ENCODE results near the gene MX1. TPM values are rescaled to one million over a fixed set of nuclear protein-coding genes. Genes with fewer than 3 reads are reported as not detected.

MX1 gene
- total RNA-seq, 1 donor from 2014 or later = 10.5 TPM

GRCh38 chr21:41428847-41429246, 2.8 kb downstream of the MX1 start:
- DNase-seq (no peak), ATAC-seq (ENCODE audit: poor library complexity) (no peak)
- intact Hi-C loops (cut with DNase I) = no loop called here

GRCh38 chr21:41429305-41429704, 3.3 kb downstream of the MX1 start:
- DNase-seq (no peak), ATAC-seq (ENCODE audit: poor library complexity) (no peak)
- intact Hi-C loops (cut with DNase I) = no loop called here

DNA sequence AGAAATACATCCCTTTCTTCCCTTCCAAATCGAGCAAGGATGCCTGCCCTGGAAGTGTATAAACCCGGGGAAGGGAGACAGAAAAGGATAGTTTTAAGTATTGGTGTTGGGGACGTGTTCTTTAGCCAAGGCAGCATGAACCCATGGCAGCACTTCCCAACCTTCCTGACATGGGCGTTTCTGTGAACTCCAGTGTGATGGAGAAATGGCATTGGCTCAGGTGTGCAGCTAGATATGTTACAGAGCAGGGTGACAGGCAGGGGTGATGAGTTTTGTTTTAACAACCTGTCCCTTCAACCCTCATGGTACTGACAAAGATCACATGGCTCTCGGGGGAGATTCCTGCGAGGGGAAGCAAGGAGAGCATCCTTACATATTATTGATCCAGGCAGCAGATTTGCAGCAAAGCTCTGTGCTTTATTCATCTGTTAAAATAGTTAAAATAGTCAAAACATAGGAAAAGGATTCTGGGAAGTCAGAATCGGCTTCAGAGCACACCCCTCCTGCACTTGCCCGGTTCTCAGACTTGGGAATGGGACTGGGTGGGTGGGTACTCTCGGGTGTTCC, 4.0 kb downstream of the MX1 start:
- no peak for ATAC-seq (ENCODE audit: poor library complexity)
- intact Hi-C loops (cut with DNase I) = no loop called here

GRCh38 chr21:41431788-41432548, 5.9 kb downstream of the MX1 start:
- DNase-seq (no peak), ATAC-seq (ENCODE audit: poor library complexity) (no peak)
- intact Hi-C loops (cut with DNase I) = no loop called here

More for the DNA sequence above, 4.0 kb downstream of the MX1 start:
- no peak for DNase-seq

GRCh38 chr21:41432562-41433460, 6.8 kb downstream of the MX1 start:
- intact Hi-C loops (cut with DNase I) = no loop called here
- no peak for ATAC-seq (ENCODE audit: poor library complexity)
- DNase-seq = no peak

DNA sequence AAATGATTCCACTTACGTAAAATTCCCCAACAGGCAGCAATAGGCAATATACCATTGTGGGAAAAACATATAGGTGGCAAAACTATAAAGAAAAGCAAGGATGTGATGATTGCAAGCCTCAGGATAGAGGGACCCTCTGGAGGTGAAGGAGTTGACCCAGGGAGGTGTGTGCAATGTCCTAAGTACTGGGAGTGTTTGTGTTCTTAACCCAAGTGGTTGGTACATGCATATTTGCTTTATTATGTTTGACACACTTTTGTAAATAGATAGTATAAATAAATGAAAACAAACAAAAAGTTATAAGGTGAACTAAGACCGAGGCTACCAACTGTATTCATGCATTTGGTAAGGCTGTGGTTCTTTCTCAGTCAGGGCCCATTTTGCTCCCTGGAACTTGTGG, 7.5 kb downstream of the MX1 start:
- DNase-seq (no peak), ATAC-seq (ENCODE audit: poor library complexity) (no peak)
- intact Hi-C loops (cut with DNase I) = no loop called here

DNA sequence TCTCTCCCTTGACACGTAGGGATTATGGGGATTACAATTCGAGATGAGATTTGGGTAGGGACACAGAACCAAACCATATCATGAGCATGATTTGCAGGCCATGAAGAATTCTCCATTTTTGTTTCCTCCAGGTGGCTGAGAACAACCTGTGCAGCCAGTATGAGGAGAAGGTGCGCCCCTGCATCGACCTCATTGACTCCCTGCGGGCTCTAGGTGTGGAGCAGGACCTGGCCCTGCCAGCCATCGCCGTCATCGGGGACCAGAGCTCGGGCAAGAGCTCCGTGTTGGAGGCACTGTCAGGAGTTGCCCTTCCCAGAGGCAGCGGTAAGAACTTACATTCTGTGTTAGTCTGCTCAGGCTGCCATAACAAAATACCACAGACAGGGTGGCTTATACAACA, 9.7 kb downstream of the MX1 start:
- DNase-seq = no peak
- intact Hi-C loops (cut with DNase I) = no loop called here
- ATAC-seq (ENCODE audit: poor library complexity) = no peak

GRCh38 chr21:41437729-41438128, 11.7 kb downstream of the MX1 start:
- DNase-seq (no peak), ATAC-seq (ENCODE audit: poor library complexity) (no peak)
- intact Hi-C loops (cut with DNase I) = no loop called here

- intact Hi-C loops (cut with DNase I) = no loop called here
- ATAC-seq (ENCODE audit: poor library complexity) (no peak), DNase-seq (no peak)
These were observed 12.5 kb downstream of the MX1 start for GRCh38 chr21:41438425-41439113.

DNA sequence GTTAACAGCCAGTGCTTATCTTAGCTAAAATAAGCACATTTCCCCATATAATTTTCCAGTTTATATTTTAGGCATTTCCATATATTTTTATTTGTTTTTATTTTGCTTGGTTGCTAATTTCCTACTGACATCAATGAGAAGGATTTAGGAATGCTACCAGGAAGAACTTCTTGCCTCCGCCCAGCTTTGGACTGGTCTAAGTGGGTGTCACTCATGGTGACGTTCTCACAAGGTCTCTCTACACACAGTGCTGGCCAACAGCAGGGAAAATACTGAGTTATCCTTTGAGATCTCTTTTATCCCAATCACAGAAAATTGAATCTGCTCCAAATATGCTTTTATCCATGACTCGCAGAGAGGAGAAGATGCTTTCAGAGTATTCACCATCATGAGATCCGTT, 13.2 kb downstream of the MX1 start:
- ATAC-seq (ENCODE audit: poor library complexity) = no peak
- no peak for DNase-seq
- intact Hi-C loops (cut with DNase I) = no loop called here

DNA sequence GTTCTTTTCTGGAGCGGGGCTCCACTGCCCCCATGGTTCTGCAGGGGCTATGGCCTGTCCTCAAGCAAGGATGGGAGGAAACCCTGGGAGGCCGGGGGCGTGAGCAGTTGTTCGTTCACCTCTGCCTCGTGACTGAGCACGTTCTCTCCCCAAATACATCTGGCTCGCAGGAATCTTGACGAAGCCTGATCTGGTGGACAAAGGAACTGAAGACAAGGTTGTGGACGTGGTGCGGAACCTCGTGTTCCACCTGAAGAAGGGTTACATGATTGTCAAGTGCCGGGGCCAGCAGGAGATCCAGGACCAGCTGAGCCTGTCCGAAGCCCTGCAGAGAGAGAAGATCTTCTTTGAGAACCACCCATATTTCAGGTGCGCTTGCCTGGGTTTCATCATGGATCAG, 15.5 kb downstream of the MX1 start:
- DNase-seq (no peak), ATAC-seq (ENCODE audit: poor library complexity) (no peak)
- intact Hi-C loops (cut with DNase I) = no loop called here

GRCh38 chr21:41442481-41443186, 16.6 kb downstream of the MX1 start:
- intact Hi-C loops (cut with DNase I) = no loop called here
- DNase-seq = no peak
- no peak for ATAC-seq (ENCODE audit: poor library complexity)

DNA sequence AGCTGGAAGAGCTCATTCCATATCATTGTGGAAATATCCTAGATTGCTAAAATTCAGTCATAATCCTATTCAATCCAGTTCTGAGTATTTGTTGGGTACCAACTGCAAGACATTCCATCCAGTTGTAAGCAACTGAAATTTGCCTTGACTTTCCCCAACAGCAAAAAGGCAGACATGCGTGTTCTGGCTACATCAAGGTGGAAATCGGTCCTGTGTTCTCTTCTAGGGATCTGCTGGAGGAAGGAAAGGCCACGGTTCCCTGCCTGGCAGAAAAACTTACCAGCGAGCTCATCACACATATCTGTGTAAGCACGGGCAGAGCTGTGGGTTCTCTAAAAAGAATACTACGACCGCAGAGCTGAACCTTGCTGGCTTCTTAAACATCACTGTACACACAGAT, 17.5 kb downstream of the MX1 start:
- no peak for ATAC-seq (ENCODE audit: poor library complexity)
- DNase-seq = no peak
- intact Hi-C loops (cut with DNase I) = no loop called here

GRCh38 chr21:41444703-41445464, 18.8 kb downstream of the MX1 start:
- DNase-seq = no peak
- intact Hi-C loops (cut with DNase I) = no loop called here
- no peak for ATAC-seq (ENCODE audit: poor library complexity)

DNA sequence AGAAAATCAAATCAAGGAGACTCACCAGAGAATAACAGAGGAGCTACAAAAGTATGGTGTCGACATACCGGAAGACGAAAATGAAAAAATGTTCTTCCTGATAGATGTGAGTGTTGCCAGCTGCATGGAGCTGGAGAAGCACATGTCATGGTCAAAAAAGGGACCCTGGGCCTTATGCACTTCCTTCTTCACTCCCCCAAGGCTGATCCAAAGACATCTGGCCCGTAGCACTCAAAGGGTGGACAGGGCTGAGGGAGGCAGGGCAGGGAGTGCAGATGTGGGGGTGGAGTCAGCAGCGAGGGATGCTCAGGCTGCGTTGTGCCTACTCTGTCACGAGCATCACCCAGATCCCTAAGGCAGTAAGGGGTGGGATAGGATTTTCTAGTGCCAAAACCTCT, 19.4 kb downstream of the MX1 start:
- ATAC-seq (ENCODE audit: poor library complexity) = no peak
- DNase-seq = no peak
- intact Hi-C loops (cut with DNase I) = no loop called here

DNA sequence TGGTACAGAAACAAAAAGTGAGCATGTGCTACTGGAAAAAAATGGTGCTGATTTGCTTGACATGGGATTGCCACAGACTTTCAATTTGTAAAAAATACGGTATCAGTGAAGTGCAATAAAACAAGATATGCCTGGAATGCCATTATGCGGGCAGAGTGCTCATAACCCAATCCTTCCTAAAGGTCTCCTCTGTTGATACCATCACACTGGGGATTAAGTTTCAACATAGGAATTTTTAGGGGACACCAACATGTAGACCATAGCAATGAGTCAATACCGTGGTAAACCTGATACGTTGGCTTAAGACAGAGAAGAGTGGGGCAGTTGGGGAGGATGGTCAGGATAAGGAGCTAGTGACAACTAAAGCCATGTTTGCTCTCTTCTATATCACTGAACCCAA, 20.5 kb downstream of the MX1 start:
- ATAC-seq (ENCODE audit: poor library complexity) (no peak), DNase-seq (no peak)
- intact Hi-C loops (cut with DNase I) = no loop called here

DNA sequence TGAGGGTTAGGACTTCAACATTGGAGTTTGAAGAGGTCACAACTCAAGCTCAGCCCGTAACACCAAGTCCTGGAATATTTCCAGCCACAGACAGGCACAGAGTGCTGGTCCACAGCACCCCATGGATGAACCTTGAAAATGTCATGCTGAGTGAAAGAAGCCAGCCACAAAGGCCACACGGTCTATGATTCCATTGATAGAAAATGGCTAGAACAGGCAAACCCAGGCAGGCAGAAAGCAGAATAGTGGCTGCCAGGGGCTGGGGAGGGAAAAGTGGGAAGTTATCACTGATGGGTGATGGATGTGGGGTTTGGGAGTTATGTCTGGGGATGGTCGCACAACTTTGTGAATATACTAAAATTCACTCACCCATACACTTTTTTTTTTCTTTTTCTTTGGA, 21.3 kb downstream of the MX1 start:
- intact Hi-C loops (cut with DNase I) = no loop called here
- ATAC-seq (ENCODE audit: poor library complexity) (no peak), DNase-seq (no peak)

- DNase-seq (no peak), ATAC-seq (ENCODE audit: poor library complexity) (no peak)
- intact Hi-C loops (cut with DNase I) = no loop called here
These were observed 23.6 kb downstream of the MX1 start for GRCh38 chr21:41449613-41450012.

All from Right ventricle myocardium superior (tissue), 1 donor.